Stimulated activated CD8-positive, alpha-beta memory T cell treated with anti-CD3 and anti-CD28 coated beads, Interleukin-7, amount 100 ng/mL, for 1 hour (primary cell): ENCODE results near the gene COL27A1.

Source experiments
- DNase-seq, 2 donors: peaks; one replicate each; pipeline ENCODE4 v3.0.0-alpha.2; 2020; ENCODE audit warnings: low read depth in 2 of 2

COL27A1 gene

GRCh38 chr9:114342755-114343440 is 187.6 kb downstream of the COL27A1 start:
- no peak for DNase-seq

- DNase-seq, result no peak
These were observed 188.3 kb downstream of the COL27A1 start for GRCh38 chr9:114343471-114344187.

- no peak for DNase-seq
These were observed 188.8 kb downstream of the COL27A1 start for GRCh38 chr9:114344188-114344566.

GRCh38 chr9:114344692-114345091 is 189.4 kb downstream of the COL27A1 start:
- no peak for DNase-seq

GRCh38 chr9:114345493-114346065 is 190.2 kb downstream of the COL27A1 start:
- DNase-seq, result no peak

GRCh38 chr9:114346146-114346545 is 190.8 kb downstream of the COL27A1 start:
- no peak for DNase-seq

- DNase-seq, result no peak
These were observed 192.3 kb downstream of the COL27A1 start for GRCh38 chr9:114347675-114348074.

- DNase-seq, result no peak
These were observed 193.0 kb downstream of the COL27A1 start for GRCh38 chr9:114348261-114348905.

- DNase-seq, result no peak
These were observed 193.7 kb downstream of the COL27A1 start for GRCh38 chr9:114348906-114349482.

- DNase-seq, result no peak
These were observed 194.6 kb downstream of the COL27A1 start for GRCh38 chr9:114349713-114350480.

- DNase-seq, result no peak
These were observed 195.5 kb downstream of the COL27A1 start for GRCh38 chr9:114350636-114351401.

- DNase-seq, result no peak
These were observed 196.6 kb downstream of the COL27A1 start for GRCh38 chr9:114351932-114352331.

- no peak for DNase-seq
These were observed 200.5 kb downstream of the COL27A1 start for GRCh38 chr9:114355821-114356220.

- DNase-seq, result no peak
These were observed 201.5 kb downstream of the COL27A1 start for GRCh38 chr9:114356792-114357191.

GRCh38 chr9:114357360-114357759 is 202.0 kb downstream of the COL27A1 start:
- DNase-seq, result no peak

GRCh38 chr9:114357911-114358328 is 202.6 kb downstream of the COL27A1 start:
- no peak for DNase-seq

GRCh38 chr9:114359801-114360200 is 204.5 kb downstream of the COL27A1 start:
- no peak for DNase-seq

GRCh38 chr9:114361542-114361941 is 206.2 kb downstream of the COL27A1 start:
- no peak for DNase-seq
